Measurements from ENCODE around the gene TULP4.

The TULP4 gene

DNA sequence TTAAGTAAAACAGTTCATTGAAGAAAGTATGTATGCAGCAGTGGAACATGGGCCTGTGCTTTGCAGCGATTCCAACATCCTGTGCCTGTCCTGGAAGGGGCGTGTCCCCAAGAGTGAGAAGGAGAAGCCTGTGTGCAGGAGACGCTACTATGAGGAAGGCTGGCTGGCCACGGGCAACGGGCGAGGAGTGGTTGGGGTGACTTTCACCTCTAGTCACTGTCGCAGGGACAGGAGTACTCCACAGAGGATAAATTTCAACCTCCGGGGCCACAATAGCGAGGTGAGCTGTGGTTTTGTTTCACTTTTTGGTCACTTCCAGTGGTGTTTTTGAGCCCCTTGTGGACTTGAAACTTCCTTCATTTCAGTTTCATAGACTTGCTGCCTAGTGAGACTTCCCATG is 1.7 kb downstream of the TULP4 start:
- H3K27ac ChIP-seq, result no peak overlapping the region
- TF ChIP-seq, protein P1, sequence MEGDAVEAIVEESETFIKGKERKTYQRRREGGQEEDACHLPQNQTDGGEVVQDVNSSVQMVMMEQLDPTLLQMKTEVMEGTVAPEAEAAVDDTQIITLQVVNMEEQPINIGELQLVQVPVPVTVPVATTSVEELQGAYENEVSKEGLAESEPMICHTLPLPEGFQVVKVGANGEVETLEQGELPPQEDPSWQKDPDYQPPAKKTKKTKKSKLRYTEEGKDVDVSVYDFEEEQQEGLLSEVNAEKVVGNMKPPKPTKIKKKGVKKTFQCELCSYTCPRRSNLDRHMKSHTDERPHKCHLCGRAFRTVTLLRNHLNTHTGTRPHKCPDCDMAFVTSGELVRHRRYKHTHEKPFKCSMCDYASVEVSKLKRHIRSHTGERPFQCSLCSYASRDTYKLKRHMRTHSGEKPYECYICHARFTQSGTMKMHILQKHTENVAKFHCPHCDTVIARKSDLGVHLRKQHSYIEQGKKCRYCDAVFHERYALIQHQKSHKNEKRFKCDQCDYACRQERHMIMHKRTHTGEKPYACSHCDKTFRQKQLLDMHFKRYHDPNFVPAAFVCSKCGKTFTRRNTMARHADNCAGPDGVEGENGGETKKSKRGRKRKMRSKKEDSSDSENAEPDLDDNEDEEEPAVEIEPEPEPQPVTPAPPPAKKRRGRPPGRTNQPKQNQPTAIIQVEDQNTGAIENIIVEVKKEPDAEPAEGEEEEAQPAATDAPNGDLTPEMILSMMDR (conservative IDR thresholded peaks at IDR 0.05), result no peak

DNA sequence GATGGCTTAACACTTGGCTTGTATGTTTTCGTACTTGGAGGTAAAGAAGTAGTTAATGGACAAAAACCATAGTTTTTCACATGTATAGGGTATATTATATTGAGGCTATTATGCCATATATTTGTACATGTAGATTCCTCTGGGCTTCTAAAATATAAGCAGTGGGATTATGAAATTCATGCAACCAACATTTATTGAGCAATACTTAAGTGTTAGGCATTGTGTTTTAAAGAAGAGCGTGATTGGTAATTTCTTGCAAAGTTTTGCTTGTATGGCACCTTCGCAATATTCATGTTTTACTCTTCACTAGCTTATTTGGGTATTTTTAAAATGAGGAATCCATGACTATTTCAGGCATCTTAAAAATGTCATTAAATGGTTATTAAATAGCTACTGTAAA is 2.5 kb downstream of the TULP4 start:
- H3K27ac ChIP-seq, result no peak overlapping the region
- TF ChIP-seq, protein P1 (conservative IDR thresholded peaks at IDR 0.05), result no peak

DNA sequence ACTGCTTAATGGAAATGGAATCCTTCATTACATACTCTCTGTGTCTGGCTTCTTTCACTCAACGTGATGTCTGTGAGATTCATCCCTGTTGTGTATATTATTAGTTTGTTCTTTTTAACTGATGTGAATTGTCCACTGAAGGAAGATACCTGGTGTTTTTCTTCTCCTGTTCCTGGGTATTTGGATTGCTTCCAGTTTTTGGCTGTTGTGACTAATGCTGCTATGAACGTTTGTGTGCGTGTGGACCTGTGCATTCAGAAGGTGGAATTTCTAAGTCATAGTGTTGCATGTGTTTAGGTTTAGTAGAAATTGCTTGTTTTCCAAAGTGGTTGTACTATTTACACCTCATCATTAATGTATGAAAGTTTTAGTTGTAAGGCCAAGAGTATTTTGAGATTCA is 3.8 kb downstream of the TULP4 start:
- TF ChIP-seq, protein P1 (conservative IDR thresholded peaks at IDR 0.05), result no peak
- H3K27ac ChIP-seq, result no peak overlapping the region

DNA sequence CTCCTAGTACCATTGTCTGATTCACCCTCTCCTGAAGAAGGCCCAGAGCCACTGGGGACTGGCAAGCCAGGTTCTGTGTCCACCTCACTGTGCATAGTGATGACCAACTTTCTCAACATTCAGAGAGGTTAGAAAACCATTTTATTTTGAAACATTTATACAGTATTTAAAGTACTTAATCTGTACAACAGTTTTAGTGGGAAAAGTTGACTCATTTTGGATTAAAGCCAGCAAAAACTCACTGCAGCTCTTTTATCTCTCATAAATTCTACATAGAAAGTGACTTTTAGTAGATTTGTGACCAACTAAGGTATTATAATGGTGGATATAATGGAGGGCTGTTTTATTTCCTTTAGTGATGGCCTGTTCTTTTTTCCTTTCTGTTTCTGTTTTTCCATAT is 9.7 kb downstream of the TULP4 start:
- H3K27ac ChIP-seq, result no peak overlapping the region

DNA sequence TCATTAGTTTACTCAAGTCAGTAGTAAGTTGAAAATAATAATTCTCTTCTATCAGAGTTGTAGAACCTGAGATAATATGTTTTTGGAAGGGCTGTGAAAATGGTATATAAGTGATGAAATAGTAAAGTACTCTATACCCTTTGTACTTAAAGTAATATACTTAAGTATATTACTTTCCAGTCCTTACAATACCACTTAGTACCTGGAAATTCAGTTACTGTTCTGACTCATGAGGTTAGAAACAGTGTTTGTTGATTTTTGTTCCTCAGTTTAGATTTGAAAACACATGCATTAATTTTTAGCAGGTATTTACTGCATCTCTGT is 10.1 kb downstream of the TULP4 start:
- no peak overlapping the region for H3K27ac ChIP-seq

More for the DNA sequence above, 9.7 kb downstream of the TULP4 start:
- TF ChIP-seq, protein P1 (conservative IDR thresholded peaks at IDR 0.05), result no peak

DNA sequence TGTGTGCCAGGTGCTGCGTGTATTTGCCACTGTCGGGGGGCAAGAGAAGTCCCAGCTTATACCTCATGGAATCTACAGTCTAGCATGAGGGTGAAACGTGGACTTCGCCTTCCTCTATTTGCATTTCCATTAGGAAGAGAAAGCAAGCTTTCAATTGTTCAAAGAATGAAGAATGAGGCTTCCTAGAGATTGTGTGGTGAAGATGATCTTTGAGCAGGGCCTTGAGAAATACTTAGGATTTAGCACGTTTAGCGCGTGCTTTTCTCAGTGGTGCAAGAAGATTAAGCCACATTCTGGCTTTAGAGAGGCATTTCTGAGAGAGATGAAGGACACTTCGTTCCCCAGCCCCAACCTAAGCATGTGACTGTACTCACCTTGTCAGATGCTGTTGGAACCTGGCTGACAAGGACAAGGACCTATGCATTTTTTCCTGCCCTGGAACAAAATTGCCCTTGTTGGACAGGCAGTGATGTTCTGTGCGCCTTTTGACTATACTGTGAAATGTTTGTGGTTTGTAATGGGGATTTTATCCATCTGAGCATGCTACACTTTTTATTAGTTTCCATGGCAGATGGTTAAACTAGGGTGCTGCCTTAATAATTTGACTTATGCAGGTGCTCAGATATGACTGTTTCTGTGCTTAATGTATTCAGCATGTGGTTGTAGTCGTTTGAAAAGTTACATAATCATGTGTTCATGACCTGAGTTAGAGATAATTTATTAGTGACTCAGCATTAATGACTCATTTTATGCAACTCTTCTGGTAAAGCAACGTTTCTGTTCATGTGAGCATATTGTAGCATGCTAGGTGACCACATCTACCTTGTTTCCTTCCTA is 10.7 kb downstream of the TULP4 start:
- H3K27ac ChIP-seq, result no peak overlapping the region
- TF ChIP-seq, protein P1 (conservative IDR thresholded peaks at IDR 0.05), result no peak

More for the DNA sequence above, 10.1 kb downstream of the TULP4 start:
- TF ChIP-seq, protein P1 (conservative IDR thresholded peaks at IDR 0.05), result no peak

DNA sequence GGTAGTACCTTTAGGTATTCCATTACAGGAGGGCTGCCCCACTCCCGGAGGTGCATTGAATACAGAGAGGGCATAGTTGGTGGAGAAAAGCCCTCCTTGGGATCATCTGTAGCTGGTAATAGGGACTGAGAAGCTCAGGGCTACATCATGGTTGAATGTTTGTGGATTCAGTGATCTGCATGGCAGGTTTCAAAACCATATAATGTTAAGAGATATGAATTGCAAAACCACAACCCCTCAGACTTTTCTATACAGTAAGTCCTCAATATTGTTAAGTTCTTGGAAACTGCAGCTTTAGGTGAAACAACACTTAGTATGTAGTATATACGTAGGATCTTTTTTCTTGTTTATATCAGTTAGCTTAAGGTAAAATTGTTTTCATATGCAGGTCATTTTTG is 11.3 kb downstream of the TULP4 start:
- H3K27ac ChIP-seq, result no peak overlapping the region

More for the DNA sequence above, 11.3 kb downstream of the TULP4 start:
- TF ChIP-seq, protein P1 (conservative IDR thresholded peaks at IDR 0.05), result no peak
